ENCODE measurements around the gene ZNF414.

GRCh38 chr19:8461376-8461775, 52.6 kb downstream of the ZNF414 start:
- TF ChIP-seq CTCF (IDR thresholded peaks at IDR 0.05) (no peak), POLR2A (IDR thresholded peaks at IDR 0.05) (no peak)
